HEK293T (cell line): Measurements from ENCODE around the gene E2F3.

ENCODE experiments used
- ARNT ChIP-seq: fragments of 450-650 bp; IDR thresholded peaks from 2 replicates; pipeline ENCODE4 v1.6.1; 2017; ENCODE audit warnings: mild to moderate bottlenecking
- BHLHE40 ChIP-seq: fragments of 450-650 bp; IDR thresholded peaks from 2 replicates; pipeline ENCODE4 v1.6.1; 2016; ENCODE audit warnings: mild to moderate bottlenecking, moderate library complexity, borderline replicate concordance
- CTBP1 ChIP-seq: fragments of 450-650 bp; IDR thresholded peaks from 2 replicates; pipeline ENCODE4 v1.6.1; 2016; ENCODE audit warnings: borderline replicate concordance
- ELF4 ChIP-seq: fragments of 450-650 bp; IDR thresholded peaks from 2 replicates; pipeline ENCODE4 v1.6.1; 2017; ENCODE audit warnings: antibody characterized with exemption
- FOXA1 ChIP-seq: fragments of 450-650 bp; IDR thresholded peaks from 2 replicates; pipeline ENCODE4 v1.6.1; 2016; ENCODE audit warnings: mild to moderate bottlenecking
- NFRKB ChIP-seq: fragments of 450-650 bp; IDR thresholded peaks from 2 replicates; pipeline ENCODE4 v1.6.1; 2016; ENCODE audit warnings: mild to moderate bottlenecking, moderate library complexity
- PKNOX1 ChIP-seq: fragments of 450-650 bp; IDR thresholded peaks from 2 replicates; pipeline ENCODE4 v1.6.1; 2016
- SP1 ChIP-seq: fragments of 450-650 bp; IDR thresholded peaks from 2 replicates; pipeline ENCODE4 v1.6.1; 2017
- SUZ12 ChIP-seq: fragments of 450-650 bp; IDR thresholded peaks from 2 replicates; pipeline ENCODE4 v1.6.1; 2016; ENCODE audit warnings: mild to moderate bottlenecking

GRCh38 chr6:20539387-20539786 lies 137.7 kb downstream of the E2F3 start:
- TF ChIP-seq FOXA1 (no peak), BHLHE40 (no peak), ELF4 (no peak), SUZ12 (no peak), SP1 (no peak), NFRKB (no peak), PKNOX1 (no peak), ARNT (no peak), CTBP1 (no peak)
